GM12878 (cell line): ENCODE results near the gene EPHA5. TPM values are rescaled to one million over a fixed set of nuclear protein-coding genes. Genes with fewer than 3 reads are reported as not detected.

Source experiments
- ATAC-seq: fragments of 200-7000 bp; cut with Tn5 transposase; 3 replicates; pipeline ENCODE4 v1.9.1; 2020; ENCODE audit warnings: mild to moderate bottlenecking, moderate library complexity
- BruUV-seq: library from RNA; stranded (reverse); fragments of 400-500 nt; replicated peaks from 2 replicates; lab custom pipeline; 2021; lab: Mats Ljungman, UMichigan
- CTCF ChIA-PET: fragments of 300-600 bp; sonication (Branson Sonifier 250); formaldehyde crosslinking; extraction: SDS; loops from one replicate; lab custom pipeline; 2021; ENCODE audit warnings: inconsistent platforms; lab: Yijun Ruan, JAX
- POLR2A ChIA-PET: fragments of 350-600 bp; formaldehyde crosslinking; extraction: SDS; loops from one replicate; lab custom pipeline; 2021; ENCODE audit warnings: inconsistent platforms; lab: Charles Lee
- RAD21 ChIA-PET: fragments of 300-600 bp; sonication (Branson Sonifier 250); formaldehyde crosslinking; loops from one replicate; lab custom pipeline; 2023; ENCODE audit warnings: antibody characterized with exemption; ENCODE audit not compliant: unreplicated experiment; lab: Charles Lee
- SMC1A ChIA-PET: fragments of 300-600 bp; sonication (Branson Sonifier 250); formaldehyde crosslinking; loops from one replicate; lab custom pipeline; 2023; ENCODE audit not compliant: unreplicated experiment, uncharacterized antibody; lab: Charles Lee
- DNase-seq: peaks from one replicate; pipeline ENCODE4 v3.0.0-alpha.2; 2011; ENCODE audit warnings: low read depth, low spot score
- FAIRE-seq: peaks from 3 replicates; lab custom pipeline; 2011; peaks lifted over from hg19 to GRCh38; lab: Jason Lieb, UNC
- H2AFZ ChIP-seq: 2 replicates; pipeline ENCODE4 v1.6.0; 2011; ENCODE audit warnings: low read depth, low read length, control low read depth; ENCODE audit not compliant: control insufficient read depth
- H3K27ac ChIP-seq: 2 replicates; pipeline ENCODE4 v1.5.1; 2011; ENCODE audit warnings: control low read depth; ENCODE audit not compliant: control insufficient read depth, insufficient read depth
- H3K27me3 ChIP-seq, 2 experiments: replicated peaks in 1 of 2; 2 replicates each; pipeline versions ENCODE4 v1.6.0 to v1.6.1; 2011; ENCODE audit warnings: low read length in 1 of 2; ENCODE audit not compliant: control insufficient read depth in 2 of 2, insufficient read depth in 2 of 2
- H3K36me3 ChIP-seq, 2 experiments: 2 replicates each; pipeline ENCODE4 v1.5.1; 2011; ENCODE audit warnings: low read length in 1 of 2; ENCODE audit not compliant: control insufficient read depth in 2 of 2, insufficient read depth in 2 of 2
- H3K4me1 ChIP-seq: 2 replicates; pipeline ENCODE4 v1.6.1; 2011; ENCODE audit warnings: mild to moderate bottlenecking, low read length, moderate library complexity, mixed read lengths; ENCODE audit not compliant: control insufficient read depth, insufficient read depth
- H3K4me2 ChIP-seq: 2 replicates; pipeline ENCODE4 v1.6.0; 2011; ENCODE audit warnings: control low read depth; ENCODE audit not compliant: control insufficient read depth, insufficient read depth
- H3K4me3 ChIP-seq: fragments of 200-600 bp; sonication (generic); 2 replicates; pipeline ENCODE4 v1.5.1; 2016
- H3K79me2 ChIP-seq: 2 replicates; pipeline ENCODE4 v1.6.0; 2011; ENCODE audit warnings: low read length; ENCODE audit not compliant: control insufficient read depth, insufficient read depth
- H3K9ac ChIP-seq: 2 replicates; pipeline ENCODE4 v1.8.0; 2011; ENCODE audit warnings: low read length, control low read depth, mixed read lengths; ENCODE audit not compliant: control insufficient read depth, insufficient read depth
- H3K9me3 ChIP-seq: replicated peaks from 3 replicates; pipeline ENCODE4 v1.5.1; 2011; ENCODE audit warnings: mild to moderate bottlenecking, low read length; ENCODE audit not compliant: control insufficient read depth, insufficient read depth
- H4K20me1 ChIP-seq: 2 replicates; pipeline ENCODE4 v1.6.0; 2011; ENCODE audit not compliant: control insufficient read depth, insufficient read depth
- CUX1 ChIP-seq: IDR thresholded peaks from 2 replicates; pipeline ENCODE4 v1.6.1; 2012; ENCODE audit warnings: improper control_type of control experiment, low read depth, low read length; ENCODE audit not compliant: insufficient replicate concordance
- E2F8 ChIP-seq: fragments of 450-650 bp; IDR thresholded peaks from 2 replicates; pipeline ENCODE4 v1.6.1; 2018; ENCODE audit warnings: mild to moderate bottlenecking, low read depth, moderate library complexity; ENCODE audit not compliant: partially characterized antibody
- EED ChIP-seq: sonication (generic); IDR thresholded peaks from 2 replicates; pipeline ENCODE4 v1.6.1; 2016; ENCODE audit warnings: antibody characterized with exemption, low read depth
- FOXM1 ChIP-seq: IDR thresholded peaks from 2 replicates; pipeline ENCODE4 v1.6.1; 2012; ENCODE audit warnings: low read depth, mild to moderate bottlenecking, inconsistent platforms, low read length, moderate library complexity
- MAX ChIP-seq: IDR thresholded peaks from 2 replicates; pipeline ENCODE4 v1.6.1; 2012; ENCODE audit warnings: low read depth, low read length, improper control_type of control experiment
- MLLT1 ChIP-seq: fragments of 450-650 bp; IDR thresholded peaks from 2 replicates; pipeline ENCODE4 v1.6.1; 2016; ENCODE audit warnings: mild to moderate bottlenecking
- MTA3 ChIP-seq: IDR thresholded peaks from 2 replicates; pipeline ENCODE4 v1.6.1; 2012; ENCODE audit warnings: low read length, inconsistent platforms, borderline replicate concordance
- MXI1 ChIP-seq: fragments of 150-350 bp; IDR thresholded peaks from 2 replicates; pipeline ENCODE4 v1.6.1; 2011; ENCODE audit warnings: low read depth, mild to moderate bottlenecking, inconsistent platforms, low read length, improper control_type of control experiment
- RAD51 ChIP-seq: fragments of 450-650 bp; IDR thresholded peaks from 2 replicates; pipeline ENCODE4 v1.6.1; 2016; ENCODE audit warnings: moderate library complexity, mild to moderate bottlenecking, inconsistent platforms
- STAT3 ChIP-seq: IDR thresholded peaks from 2 replicates; pipeline ENCODE4 v1.6.1; 2011; ENCODE audit warnings: low read depth, low read length, improper control_type of control experiment
- TAF1 ChIP-seq: IDR thresholded peaks from 2 replicates; pipeline ENCODE4 v1.6.1; 2011; ENCODE audit warnings: mild to moderate bottlenecking, low read depth, low read length, borderline replicate concordance
- TCF7 ChIP-seq: IDR thresholded peaks from 2 replicates; pipeline ENCODE4 v1.6.1; 2014; ENCODE audit warnings: antibody characterized with exemption, borderline replicate concordance
- WGBS: methylation state at CpG from one replicate; pipeline ENCODE4 v1.1.6; 2016; ENCODE audit warnings: low lambda C conversion rate; ENCODE audit not compliant: insufficient replicate concordance, insufficient coverage; ENCODE audit errors: missing lambda C conversion rate; 5-methylcytosine and 5-hydroxymethylcytosine counted together
- in situ Hi-C: fragments of 300-500 bp; cut with MboI; formaldehyde crosslinking; loops from 9 replicates; pipeline ENCODE4 v1.14.3; 2018; ENCODE audit warnings: mixed read lengths
- intact Hi-C: fragments of 100-400 bp; cut with micrococcal nuclease; formaldehyde crosslinking; loops from one replicate; pipeline ENCODE4 v1.14.2; 2022; ENCODE audit not compliant: unreplicated experiment
- polyA plus RNA-seq, 11 experiments: library from polyadenylated mRNA; depleted of rRNA in 4 of 11; unstranded in 6 of 11; stranded (reverse) in 5 of 11; fragments of >200 nt; fragmentation: Nextera tagmentation in 4 of 11; fragmentation: Illumina TruSeq in 1 of 11; extraction: Ambion mirVana in 4 of 11; extraction: Trizol in 1 of 11; gene quantifications; 1 replicate in 1 of 11; 2 replicates in 10 of 11; pipeline versions ENCODE4 v1.2.1 to v1.2.3, GENCODE V29; 2011 to 2016; ENCODE audit warnings: inconsistent platforms in 2 of 11, missing spikeins in 2 of 11, low read depth in 1 of 11
- total RNA-seq, 4 experiments: library from RNA; depleted of rRNA in 3 of 4; stranded (reverse); fragments of >200 nt in 3 of 4; fragmentation: Illumina TruSeq in 1 of 4; extraction: Trizol in 1 of 4; gene quantifications; 2 replicates each; pipeline versions ENCODE4 v1.2.1 to v1.2.3, GENCODE V29; 2013 to 2021
- TF ChIP-seq, protein P1 (sequence below): fragments of 150-350 bp; IDR thresholded peaks from 2 replicates; pipeline ENCODE4 v1.6.1; 2014; ENCODE audit warnings: mild to moderate bottlenecking, low read depth, low read length

Gene EPHA5
- total and polyA plus RNA-seq, 10 of the 15 experiments (the other 5 are each of a cell fraction or from before 2014, with no cell fraction given): not detected

GRCh38 chr4:65566473-65566872, 103.8 kb downstream of the EPHA5 start:
- Histone ChIP-seq H3K9me3 (no peaks in the 10 kb centered on the region), H2AFZ (no peak overlapping the region), H4K20me1 (no peaks in the 10 kb centered on the region), H3K4me3 (no peak overlapping the region), H3K79me2 (no peaks in the 10 kb centered on the region), H3K27ac (no peak overlapping the region), H3K9ac (no peak overlapping the region), H3K27me3 (no peaks in the 10 kb centered on the region), H3K36me3 (no peaks in the 10 kb centered on the region), H3K4me1 (no peaks in the 10 kb centered on the region), H3K4me2 (no peak overlapping the region)
- SMC1A ChIA-PET: no interaction called here
- FAIRE-seq (no peak), ATAC-seq (no peak), DNase-seq (no peak)
- 0% methylated on average over 2 of the region's 2 CpGs for WGBS
- RAD21 ChIA-PET: no interaction called here
- CTCF ChIA-PET: no interaction called here
- POLR2A ChIA-PET: no interaction called here
- intact Hi-C loops (no loop called here), in situ Hi-C loops (no loop called here)
- no TSS peak for BruUV-seq
- TF ChIP-seq TAF1: no peak
- no peak for TF ChIP-seq TCF7
- TF ChIP-seq CUX1: no peak
- TF ChIP-seq MXI1: no peak
- TF ChIP-seq MAX: no peak
- TF ChIP-seq FOXM1: no peak
- TF ChIP-seq, protein P1, sequence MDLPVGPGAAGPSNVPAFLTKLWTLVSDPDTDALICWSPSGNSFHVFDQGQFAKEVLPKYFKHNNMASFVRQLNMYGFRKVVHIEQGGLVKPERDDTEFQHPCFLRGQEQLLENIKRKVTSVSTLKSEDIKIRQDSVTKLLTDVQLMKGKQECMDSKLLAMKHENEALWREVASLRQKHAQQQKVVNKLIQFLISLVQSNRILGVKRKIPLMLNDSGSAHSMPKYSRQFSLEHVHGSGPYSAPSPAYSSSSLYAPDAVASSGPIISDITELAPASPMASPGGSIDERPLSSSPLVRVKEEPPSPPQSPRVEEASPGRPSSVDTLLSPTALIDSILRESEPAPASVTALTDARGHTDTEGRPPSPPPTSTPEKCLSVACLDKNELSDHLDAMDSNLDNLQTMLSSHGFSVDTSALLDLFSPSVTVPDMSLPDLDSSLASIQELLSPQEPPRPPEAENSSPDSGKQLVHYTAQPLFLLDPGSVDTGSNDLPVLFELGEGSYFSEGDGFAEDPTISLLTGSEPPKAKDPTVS: no peak
- TF ChIP-seq E2F8: no peak
- TF ChIP-seq MLLT1: no peak
- TF ChIP-seq STAT3: no peak
- TF ChIP-seq MTA3: no peak
- no peak for TF ChIP-seq RAD51
- TF ChIP-seq EED: no peak
